Suppressor macrophage (primary cell): ENCODE measurements around the gene SERINC3.

ENCODE experiments used
- DNase-seq, 4 experiments: peaks; one replicate each; pipeline ENCODE4 v3.0.0-alpha.2; 2020 to 2022

Gene SERINC3

GRCh38 chr20:44461142-44461802 lies 60.6 kb downstream of the SERINC3 start:
- no peak for DNase-seq

- peak in 3 of 4 experiments; percentile 56 to 73 (median 65) for DNase-seq
Measured at GRCh38 chr20:44460795-44461141, 61.1 kb downstream of the SERINC3 start.

DNA sequence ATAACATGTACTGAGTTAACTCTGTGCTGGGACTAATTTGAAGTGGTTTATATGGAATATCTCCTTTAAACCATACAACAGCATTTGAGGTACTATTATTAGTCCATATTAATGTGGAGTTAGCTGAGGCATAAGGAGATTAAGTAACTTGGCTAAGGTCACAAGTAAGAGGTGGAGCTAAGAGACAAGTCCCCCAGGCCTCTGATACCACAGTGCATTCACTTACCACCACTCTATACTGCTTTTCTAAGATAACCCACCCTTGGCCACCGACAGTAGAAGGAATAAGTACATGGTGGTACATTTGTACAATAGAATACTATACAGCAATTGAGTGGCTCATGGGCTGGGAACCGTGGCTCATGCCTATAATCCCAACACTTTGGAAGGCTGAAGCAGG lies 62.6 kb downstream of the SERINC3 start:
- DNase-seq: no peak

DNA sequence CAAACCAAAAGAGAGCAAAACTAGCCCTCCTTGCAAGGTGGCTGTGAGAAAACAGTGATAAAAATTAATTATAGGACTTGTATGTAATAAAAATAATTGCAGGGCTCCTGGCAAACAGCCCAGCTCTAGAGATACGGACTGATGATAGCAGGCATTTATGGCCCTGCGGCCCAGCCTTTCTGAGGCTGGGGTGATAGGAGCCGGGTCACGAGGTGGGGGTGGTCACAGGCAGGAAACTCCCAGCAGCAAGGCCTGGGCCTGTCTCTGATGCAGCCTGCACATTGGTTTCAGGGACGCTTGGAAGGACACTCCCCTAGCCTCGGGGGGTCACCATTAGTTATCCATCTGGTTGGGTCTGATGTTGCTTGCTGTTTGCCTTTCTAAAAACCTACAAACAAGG lies 64.9 kb downstream of the SERINC3 start:
- no peak for DNase-seq

- DNase-seq: no peak
Measured at GRCh38 chr20:44456611-44457010, 65.3 kb downstream of the SERINC3 start.

DNA sequence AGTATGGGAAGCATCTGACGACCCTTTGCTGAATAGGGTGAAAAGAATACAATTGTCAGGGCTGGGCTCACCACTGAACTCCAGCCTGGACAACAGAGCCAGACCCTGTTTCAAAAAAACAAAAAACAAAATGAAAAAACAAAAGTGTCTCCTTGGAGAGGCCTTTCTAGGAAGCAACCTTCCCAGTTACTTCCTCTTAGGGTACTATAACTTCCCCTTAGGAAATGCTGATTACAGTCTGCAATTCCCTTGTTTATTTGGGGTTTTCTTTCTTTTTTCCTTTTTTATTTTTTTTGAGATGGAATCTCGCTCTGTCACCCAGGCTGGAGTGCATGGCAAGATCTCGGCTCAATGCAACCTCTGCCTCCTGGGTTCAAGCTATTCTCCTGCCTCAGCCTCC lies 66.7 kb downstream of the SERINC3 start:
- DNase-seq: peak in 3 of 4 experiments; percentile 35 to 69 (median 64)

- DNase-seq: no peak
Measured at GRCh38 chr20:44454306-44454963, 67.4 kb downstream of the SERINC3 start.

DNA sequence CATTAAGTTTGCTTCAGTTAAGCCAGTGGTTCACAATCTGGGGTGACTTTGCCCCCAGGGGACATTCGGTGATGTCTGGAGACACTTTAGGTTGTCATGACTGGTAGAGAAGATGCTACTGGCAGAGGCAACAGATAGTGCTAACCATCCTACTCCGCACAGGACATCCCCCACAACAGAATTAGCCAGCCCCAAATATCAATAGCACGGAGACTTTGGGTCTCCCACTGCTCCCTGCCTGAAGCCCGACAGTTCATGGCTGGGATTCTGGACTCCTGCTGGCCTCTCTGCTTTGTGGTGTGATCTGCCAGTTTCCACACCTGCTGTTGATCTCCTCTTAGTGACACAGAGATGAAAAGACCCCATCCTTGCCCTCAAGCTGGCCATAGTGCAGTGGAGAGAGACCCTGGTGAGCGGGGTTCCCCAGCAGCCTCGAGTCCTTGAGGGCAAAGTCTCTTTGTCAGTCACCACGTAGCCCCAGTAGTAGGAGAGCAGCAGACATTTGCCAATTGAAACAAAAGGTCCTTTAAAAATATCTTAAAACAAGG lies 70.9 kb downstream of the SERINC3 start:
- no peak for DNase-seq

DNA sequence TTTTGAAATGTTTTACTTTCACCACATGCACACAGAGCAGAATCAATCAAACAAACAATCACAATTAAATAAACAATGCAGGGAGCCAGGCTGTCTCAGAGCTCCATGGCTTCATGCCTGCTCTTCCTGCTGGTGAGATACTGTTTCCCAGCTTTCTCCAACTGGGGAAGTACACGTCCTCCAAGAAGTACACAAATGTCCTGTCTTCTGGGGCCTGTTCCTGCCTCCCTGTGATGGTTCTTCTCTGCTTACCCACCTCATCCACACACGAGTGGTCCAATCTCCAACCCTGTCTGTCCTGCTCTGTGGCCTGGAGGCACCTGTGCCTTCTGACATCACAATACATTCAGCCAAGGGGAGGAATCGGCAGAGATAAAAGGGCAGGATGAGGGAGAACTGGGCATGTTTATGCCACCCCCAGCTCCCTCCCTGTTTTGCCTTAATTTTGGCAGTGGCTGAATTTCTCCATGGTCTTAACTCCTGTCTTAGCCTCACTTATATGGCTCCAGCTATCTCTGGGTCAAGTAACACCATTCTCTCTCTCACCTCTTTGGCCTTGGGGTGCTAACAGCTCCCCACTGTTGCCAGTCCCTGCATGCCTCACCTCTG lies 71.5 kb downstream of the SERINC3 start:
- DNase-seq: no peak

GRCh38 chr20:44449864-44450263 lies 72.0 kb downstream of the SERINC3 start:
- DNase-seq: no peak

- DNase-seq: peak; percentile 22 to 41 (median 28)
Measured at GRCh38 chr20:44448753-44449546, 72.9 kb downstream of the SERINC3 start.

GRCh38 chr20:44447827-44448419 lies 73.9 kb downstream of the SERINC3 start:
- DNase-seq: no peak
